ENCODE measurements around the gene PSTK. TPM values are rescaled to one million over a fixed set of nuclear protein-coding genes. Genes with fewer than 3 reads are reported as not detected.

The PSTK gene
- total and polyA plus RNA-seq, 2 of the 13 experiments (the other 11 are each of a cell fraction or from before 2014, with no cell fraction given): 8.2 to 9.3 TPM

- no peak for TF ChIP-seq FUBP1 (CRISPR knock-in tag; IDR thresholded peaks at IDR 0.05; ENCODE audit: borderline replicate concordance)
- TF ChIP-seq SRSF1 (optimal IDR thresholded peaks at IDR 0.05; ENCODE audit: low read depth, low read length): no peak
- TF ChIP-seq ZBTB37 (CRISPR knock-in tag; IDR thresholded peaks at IDR 0.05): no peak
- no peak for TF ChIP-seq PHB2 (IDR thresholded peaks at IDR 0.05; ENCODE audit: partially characterized antibody)
- no peak for TF ChIP-seq KDM6A (CRISPR knock-in tag; IDR thresholded peaks at IDR 0.05; ENCODE audit: low read depth)
- no peak for TF ChIP-seq E2F1 (CRISPR knock-in tag; IDR thresholded peaks at IDR 0.05)
- TF ChIP-seq HINFP (CRISPR knock-in tag; IDR thresholded peaks at IDR 0.05; ENCODE audit: low read depth): peak; percentile 30; the same call in 1 of the 2 replicates
- no peak for TF ChIP-seq DNMT1 (CRISPR knock-in tag; IDR thresholded peaks at IDR 0.05)
- TF ChIP-seq HCFC1 (IDR thresholded peaks at IDR 0.05; ENCODE audit: low read depth, low read length): peak; percentile 42
- no peak for TF ChIP-seq TEF (CRISPR knock-in tag; IDR thresholded peaks at IDR 0.05)
- TF ChIP-seq ZNF549 (CRISPR knock-in tag; IDR thresholded peaks at IDR 0.05): no peak
- peak; percentile 86 for TF ChIP-seq THAP11 (CRISPR knock-in tag; IDR thresholded peaks at IDR 0.05)
- TF ChIP-seq ZNF317 (CRISPR knock-in tag; IDR thresholded peaks at IDR 0.05): no peak
- peak; percentile 89 for TF ChIP-seq POLR2G (IDR thresholded peaks at IDR 0.05; ENCODE audit: low read depth, low read length)
- TF ChIP-seq IRF1 (CRISPR knock-in tag; IDR thresholded peaks at IDR 0.05; ENCODE audit: low read depth): 0 out of 2 replicates have a peak, but pooled peaks have one; percentile 36
- no peak for TF ChIP-seq GTF3A (CRISPR knock-in tag; conservative IDR thresholded peaks at IDR 0.05)
- peak; percentile 85; the same call in 1 of the 2 replicates for TF ChIP-seq GABPB1 (CRISPR knock-in tag; IDR thresholded peaks at IDR 0.05)
- no peak for TF ChIP-seq NFIB (CRISPR knock-in tag; IDR thresholded peaks at IDR 0.05; ENCODE audit: borderline replicate concordance)
- no peak for TF ChIP-seq ZNF543 (CRISPR knock-in tag; IDR thresholded peaks at IDR 0.05)
- no peak for TF ChIP-seq ZNF264 (CRISPR knock-in tag; IDR thresholded peaks at IDR 0.05)
- TF ChIP-seq ZNF282 (IDR thresholded peaks at IDR 0.05; ENCODE audit: partially characterized antibody): no peak
These were observed at the start of gene PSTK (continued) for GRCh38 chr10:122980209-122981065.
